Measurements from ENCODE around the gene MCRS1.
A peak's percentile ranks its signal among the peaks of the same experiment; 100 is the strongest.

MCRS1 gene

DNA sequence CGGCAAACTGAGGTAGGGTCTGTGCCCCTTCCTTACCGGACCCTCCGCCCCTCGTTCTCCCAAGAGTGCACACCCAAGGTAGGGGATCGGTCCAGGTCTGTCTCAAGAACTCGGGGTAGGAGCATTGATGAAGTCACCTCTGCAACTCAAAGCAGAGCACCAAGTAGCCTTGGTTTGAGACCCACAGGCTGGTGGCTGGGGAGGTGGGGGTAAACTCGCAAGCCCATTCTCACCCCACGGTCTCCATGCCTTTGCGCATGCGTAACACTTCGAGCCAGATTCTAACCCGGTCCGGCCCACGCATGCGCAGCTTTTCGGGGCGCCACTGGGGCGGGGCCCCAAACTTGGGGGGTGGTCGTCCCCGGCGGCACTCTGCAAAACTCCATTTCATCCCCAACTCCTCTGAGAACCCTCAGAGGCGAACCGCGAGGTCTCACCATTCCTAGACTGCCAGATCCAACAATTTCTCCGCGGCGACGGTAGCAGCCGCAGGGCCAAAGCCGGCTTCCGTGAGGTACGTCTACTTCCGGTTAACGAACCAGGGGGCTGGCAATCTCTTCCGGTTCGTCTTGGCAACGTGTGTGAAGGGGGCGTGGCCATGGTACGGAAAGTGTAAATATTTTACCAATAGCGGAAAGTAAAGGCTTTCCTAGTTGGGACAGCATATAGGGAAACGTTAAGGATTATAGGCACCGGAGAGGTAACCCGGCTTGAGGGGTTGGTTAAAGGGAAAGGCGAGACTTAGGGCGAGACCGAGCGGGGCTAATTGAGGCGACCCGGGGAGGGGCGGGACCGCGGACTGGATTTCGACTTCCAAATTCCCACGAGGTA, at the start of gene MCRS1:
Gene MCRS1, minus strand, starts transcription at position 532 of the 831 bp plus-strand sequence. CDS start 1,411 bp downstream, outside the sequence.
- Histone ChIP-seq H3K36me3 (ENCODE audit: control insufficient read depth, low read length) (peaks cover 45% of the 10 kb centered on the region), H3K4me1 (ENCODE audit: control insufficient read depth, low read length) (peaks cover 16% of the 10 kb centered on the region), H3K9me3 (ENCODE audit: control insufficient read depth, insufficient read depth, low read length) (no peaks in the 10 kb centered on the region), H3K27ac (ENCODE audit: low read depth, low read length) (peak within 1 kb of the TSS; percentile 60), H4K20me1 (ENCODE audit: control insufficient read depth, insufficient read depth, low read depth, low read length) (no peaks in the 10 kb centered on the region), H3K79me2 (ENCODE audit: control insufficient read depth, low read length) (peaks cover 70% of the 10 kb centered on the region), H3F3A (ENCODE audit: control insufficient read depth, insufficient read depth) (no peaks in the 10 kb centered on the region), H3K4me2 (ENCODE audit: low read length) (peak within 1 kb of the TSS; percentile 83), H3K4me3 (ENCODE audit: low read length) (peak within 1 kb of the TSS; percentile 91), H3K27me3 (ENCODE audit: control insufficient read depth, low read length) (no peaks in the 10 kb centered on the region), H3K9me2 (replicated peaks; ENCODE audit: control insufficient read depth, low read length) (no peaks in the 10 kb centered on the region)
- TF ChIP-seq, protein P1, sequence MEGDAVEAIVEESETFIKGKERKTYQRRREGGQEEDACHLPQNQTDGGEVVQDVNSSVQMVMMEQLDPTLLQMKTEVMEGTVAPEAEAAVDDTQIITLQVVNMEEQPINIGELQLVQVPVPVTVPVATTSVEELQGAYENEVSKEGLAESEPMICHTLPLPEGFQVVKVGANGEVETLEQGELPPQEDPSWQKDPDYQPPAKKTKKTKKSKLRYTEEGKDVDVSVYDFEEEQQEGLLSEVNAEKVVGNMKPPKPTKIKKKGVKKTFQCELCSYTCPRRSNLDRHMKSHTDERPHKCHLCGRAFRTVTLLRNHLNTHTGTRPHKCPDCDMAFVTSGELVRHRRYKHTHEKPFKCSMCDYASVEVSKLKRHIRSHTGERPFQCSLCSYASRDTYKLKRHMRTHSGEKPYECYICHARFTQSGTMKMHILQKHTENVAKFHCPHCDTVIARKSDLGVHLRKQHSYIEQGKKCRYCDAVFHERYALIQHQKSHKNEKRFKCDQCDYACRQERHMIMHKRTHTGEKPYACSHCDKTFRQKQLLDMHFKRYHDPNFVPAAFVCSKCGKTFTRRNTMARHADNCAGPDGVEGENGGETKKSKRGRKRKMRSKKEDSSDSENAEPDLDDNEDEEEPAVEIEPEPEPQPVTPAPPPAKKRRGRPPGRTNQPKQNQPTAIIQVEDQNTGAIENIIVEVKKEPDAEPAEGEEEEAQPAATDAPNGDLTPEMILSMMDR (IDR thresholded peaks at IDR 0.05; ENCODE audit: low read depth, low read length, poor library complexity, severe bottlenecking): no peak
- no peak for TF ChIP-seq EZH2phosphoT487 (IDR thresholded peaks at IDR 0.05; ENCODE audit: borderline replicate concordance, low read length)

GRCh38 chr12:49616533-49617219, 48.7 kb upstream of the MCRS1 start:
- no peaks in the 10 kb centered on the region for H3K27me3 ChIP-seq (ENCODE audit: control insufficient read depth, low read length)
- no peak overlapping the region for H3K27ac ChIP-seq (ENCODE audit: low read depth, low read length)
- H3K79me2 ChIP-seq (ENCODE audit: control insufficient read depth, low read length): no peaks in the 10 kb centered on the region
- no peak for TF ChIP-seq EZH2phosphoT487 (IDR thresholded peaks at IDR 0.05; ENCODE audit: borderline replicate concordance, low read length)
- TF ChIP-seq, protein P1 (IDR thresholded peaks at IDR 0.05; ENCODE audit: low read depth, low read length, poor library complexity, severe bottlenecking): no peak
- peak overlapping the region; percentile 47 for H3K4me2 ChIP-seq (ENCODE audit: low read length)
- H3K4me3 ChIP-seq (ENCODE audit: low read length): no peak overlapping the region
- H3F3A ChIP-seq (ENCODE audit: control insufficient read depth, insufficient read depth): peaks cover 14% of the 10 kb centered on the region; the same call in 1 of the 2 replicates
- H3K4me1 ChIP-seq (ENCODE audit: control insufficient read depth, low read length): peaks cover 33% of the 10 kb centered on the region
- no peaks in the 10 kb centered on the region for H4K20me1 ChIP-seq (ENCODE audit: control insufficient read depth, insufficient read depth, low read depth, low read length)
- H3K9me2 ChIP-seq (replicated peaks; ENCODE audit: control insufficient read depth, low read length): no peaks in the 10 kb centered on the region
- H3K36me3 ChIP-seq (ENCODE audit: control insufficient read depth, low read length): no peaks in the 10 kb centered on the region
- no peaks in the 10 kb centered on the region for H3K9me3 ChIP-seq (ENCODE audit: control insufficient read depth, insufficient read depth, low read length)

GRCh38 chr12:49615725-49616124, 47.8 kb upstream of the MCRS1 start:
- H3K9me2 ChIP-seq (replicated peaks; ENCODE audit: control insufficient read depth, low read length): no peaks in the 10 kb centered on the region
- H3K27me3 ChIP-seq (ENCODE audit: control insufficient read depth, low read length): no peaks in the 10 kb centered on the region
- TF ChIP-seq EZH2phosphoT487 (IDR thresholded peaks at IDR 0.05; ENCODE audit: borderline replicate concordance, low read length): no peak
- TF ChIP-seq, protein P1 (IDR thresholded peaks at IDR 0.05; ENCODE audit: low read depth, low read length, poor library complexity, severe bottlenecking): no peak
- no peaks in the 10 kb centered on the region for H3K9me3 ChIP-seq (ENCODE audit: control insufficient read depth, insufficient read depth, low read length)
- H4K20me1 ChIP-seq (ENCODE audit: control insufficient read depth, insufficient read depth, low read depth, low read length): no peaks in the 10 kb centered on the region
- H3F3A ChIP-seq (ENCODE audit: control insufficient read depth, insufficient read depth): peaks cover 11% of the 10 kb centered on the region; the same call in 1 of the 2 replicates
- no peaks in the 10 kb centered on the region for H3K79me2 ChIP-seq (ENCODE audit: control insufficient read depth, low read length)
- no peak overlapping the region for H3K27ac ChIP-seq (ENCODE audit: low read depth, low read length)
- H3K4me1 ChIP-seq (ENCODE audit: control insufficient read depth, low read length): peaks cover 23% of the 10 kb centered on the region
- no peaks in the 10 kb centered on the region for H3K36me3 ChIP-seq (ENCODE audit: control insufficient read depth, low read length)
- no peak overlapping the region for H3K4me2 ChIP-seq (ENCODE audit: low read length)
- no peak overlapping the region for H3K4me3 ChIP-seq (ENCODE audit: low read length)

All from DOHH2 (cell line).